Mononuclear cell (primary cell): Measurements from ENCODE around the gene CDC42BPG. TPM values are rescaled to one million over a fixed set of nuclear protein-coding genes. Genes with fewer than 3 reads are reported as not detected.
"Not testable (repeated sequence)": the region's sequence is repeated elsewhere in the genome, so short reads cannot be mapped to it uniquely, and the experiment has no call there.

Experiments used
- H3K27me3 ChIP-seq: 2 replicates; pipeline ENCODE4 v1.6.0; 2011; ENCODE audit warnings: low read length, control low read depth; ENCODE audit not compliant: insufficient read depth
- H3K4me1 ChIP-seq: 2 replicates; pipeline ENCODE4 v1.5.1; 2011; ENCODE audit warnings: mild to moderate bottlenecking, low read length, control low read depth; ENCODE audit not compliant: insufficient read depth
- H3K4me3 ChIP-seq: 2 replicates; pipeline ENCODE4 v1.5.1; 2011; ENCODE audit warnings: mild to moderate bottlenecking, low read length, moderate library complexity
- H3K9me3 ChIP-seq: 2 replicates; pipeline ENCODE4 v1.5.1; 2011; ENCODE audit warnings: low read depth, mild to moderate bottlenecking, control low read depth, low read length
- total RNA-seq: library from RNA; depleted of rRNA; stranded (reverse); fragments of >200 nt; gene quantifications from one replicate; pipeline ENCODE4 v1.2.3, GENCODE V29; 2012

Gene CDC42BPG
- total RNA-seq, 1 donor = 1.7 TPM

DNA sequence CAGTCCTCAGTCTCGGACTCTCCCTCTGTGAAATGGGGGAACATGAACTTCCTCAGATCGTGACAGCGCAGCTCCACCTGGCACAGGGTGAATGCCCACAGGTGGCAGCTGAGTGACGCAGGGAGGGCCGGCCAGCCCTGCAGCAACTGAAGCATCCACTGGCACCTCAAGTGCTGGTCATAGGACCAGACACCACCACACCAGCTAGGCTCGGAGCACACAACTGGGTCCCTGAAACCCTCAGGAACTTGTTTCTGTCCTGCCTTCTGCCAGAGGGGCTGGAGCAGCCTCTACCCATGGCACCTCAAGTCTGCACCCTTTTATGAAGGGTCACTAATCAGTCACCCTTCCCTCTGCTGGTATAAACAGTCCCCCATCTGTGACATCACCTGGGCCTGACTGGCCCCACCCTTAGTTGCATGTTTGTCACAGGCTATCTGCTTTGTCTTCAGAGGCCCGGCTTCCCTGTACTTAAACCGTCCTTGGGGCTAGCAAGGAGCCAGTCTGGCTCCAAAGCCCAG is 7.4 kb upstream of the CDC42BPG start:
- H3K4me3 ChIP-seq = no peak overlapping the region
- no peaks in the 10 kb centered on the region for H3K27me3 ChIP-seq
- no peaks in the 10 kb centered on the region for H3K9me3 ChIP-seq
- H3K4me1 ChIP-seq = peaks cover 100% of the 10 kb centered on the region

- H3K27me3 ChIP-seq = no peaks in the 10 kb centered on the region
- no peak overlapping the region for H3K4me3 ChIP-seq
- H3K4me1 ChIP-seq = peaks cover 94% of the 10 kb centered on the region
- H3K9me3 ChIP-seq = no peaks in the 10 kb centered on the region
Measured at GRCh38 chr11:64850979-64851567, 6.6 kb upstream of the CDC42BPG start.

DNA sequence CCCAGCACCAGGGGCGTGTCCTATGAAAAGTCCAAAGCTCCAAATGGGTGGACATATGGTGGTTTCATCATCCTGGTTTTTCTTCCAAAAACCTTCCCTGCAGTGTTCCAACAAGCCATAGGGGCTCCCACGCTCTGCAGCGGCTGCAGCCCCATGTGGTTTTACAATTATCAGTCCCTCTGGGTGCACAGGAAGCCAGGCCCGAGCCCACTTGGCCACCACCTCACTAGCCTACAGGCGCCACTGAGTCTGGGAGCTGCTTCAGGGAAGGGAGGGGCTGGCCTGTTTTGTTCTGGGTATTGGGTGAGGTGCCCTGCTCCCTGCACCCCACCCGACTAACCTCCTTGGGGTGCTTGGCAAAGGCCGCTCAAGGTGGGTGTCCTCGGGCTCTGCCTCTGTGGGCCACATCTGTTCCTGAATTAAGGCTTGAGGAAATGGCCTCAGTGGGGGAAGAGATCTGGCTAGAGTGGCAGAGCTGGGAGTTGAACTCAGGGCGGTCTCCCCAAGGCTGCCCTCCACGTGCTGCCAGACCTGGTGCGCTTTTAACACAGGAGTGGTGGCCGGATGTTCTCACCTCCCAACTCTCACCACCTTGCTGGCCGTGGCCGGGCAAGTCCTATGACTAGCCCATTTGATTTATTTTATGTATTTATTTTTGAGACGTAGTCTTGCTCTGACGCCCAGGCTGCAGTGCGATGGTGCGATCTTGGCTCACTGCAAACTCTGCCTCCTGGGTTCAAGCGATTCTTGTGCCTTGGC is 5.3 kb upstream of the CDC42BPG start:
- H3K4me1 ChIP-seq = peaks cover 87% of the 10 kb centered on the region
- no peak overlapping the region for H3K4me3 ChIP-seq
- no peaks in the 10 kb centered on the region for H3K27me3 ChIP-seq
- H3K9me3 ChIP-seq = no peaks in the 10 kb centered on the region

DNA sequence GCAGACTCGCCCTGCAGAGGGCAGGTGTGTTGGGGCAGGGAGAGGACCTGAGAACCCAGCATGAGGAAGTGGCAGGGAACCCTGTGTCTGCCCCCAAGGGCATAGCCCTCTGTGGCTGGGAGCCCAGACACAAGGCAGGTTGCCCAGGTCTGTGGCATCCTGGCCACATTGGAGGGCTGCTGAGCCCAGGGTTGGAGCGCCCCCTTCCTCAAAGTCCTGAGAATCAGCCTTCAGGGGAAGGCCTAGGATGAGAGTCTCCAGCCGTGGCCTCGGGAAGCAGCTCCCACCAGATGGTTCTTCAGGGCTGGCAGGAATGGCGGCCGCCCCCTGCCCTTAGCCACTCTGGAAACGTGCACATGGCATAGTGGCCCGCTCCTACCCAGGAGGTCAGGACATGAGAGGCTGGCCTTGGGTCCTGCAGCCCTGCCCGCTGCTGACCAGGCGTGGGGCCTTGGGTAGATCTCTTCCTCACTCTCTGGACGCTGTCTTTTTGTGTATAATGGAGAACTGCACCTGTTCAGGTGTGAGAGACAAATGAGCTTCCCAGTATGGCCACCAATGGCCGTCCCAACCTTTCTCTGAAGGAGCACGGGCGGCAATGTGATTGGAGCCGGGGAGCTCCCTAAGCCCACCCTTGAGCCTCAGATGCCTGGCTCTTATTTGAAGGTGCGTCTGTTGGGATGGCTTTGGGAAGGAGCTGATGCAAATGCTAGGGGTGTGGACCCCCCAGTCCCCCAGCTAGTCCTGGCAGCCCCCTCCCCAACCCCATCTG is 4.6 kb upstream of the CDC42BPG start:
- Histone ChIP-seq H3K4me1 (peaks cover 84% of the 10 kb centered on the region), H3K4me3 (no peak overlapping the region), H3K9me3 (no peaks in the 10 kb centered on the region), H3K27me3 (no peaks in the 10 kb centered on the region)

GRCh38 chr11:64848214-64848825 is 3.9 kb upstream of the CDC42BPG start:
- Histone ChIP-seq H3K4me3 (no peak overlapping the region), H3K9me3 (no peaks in the 10 kb centered on the region), H3K27me3 (no peaks in the 10 kb centered on the region), H3K4me1 (peaks cover 82% of the 10 kb centered on the region)

- Histone ChIP-seq H3K4me1 (peaks cover 70% of the 10 kb centered on the region), H3K9me3 (no peaks in the 10 kb centered on the region), H3K4me3 (no peak overlapping the region), H3K27me3 (no peaks in the 10 kb centered on the region)
Measured at GRCh38 chr11:64846998-64847666, 2.7 kb upstream of the CDC42BPG start.

DNA sequence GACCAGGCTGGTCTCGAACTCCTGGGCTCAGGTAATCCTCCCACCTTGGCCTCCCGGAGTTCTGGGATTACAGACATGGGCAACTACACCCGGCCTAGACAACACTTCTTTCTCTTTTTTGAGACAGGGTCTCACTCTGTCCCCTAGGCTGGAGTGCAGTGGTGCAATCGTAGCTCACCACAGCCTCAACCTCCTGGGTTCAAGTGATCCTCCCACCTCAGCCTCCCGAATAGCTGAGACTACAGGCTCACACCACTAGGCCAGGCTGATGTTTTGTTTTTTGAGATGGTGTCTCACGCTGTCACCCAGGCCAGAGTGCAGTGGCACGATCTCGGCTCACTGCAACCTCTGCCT is 1.3 kb upstream of the CDC42BPG start:
- not testable (repeated sequence) for H3K27me3 ChIP-seq, H3K9me3 ChIP-seq, H3K4me3 ChIP-seq
- peaks cover 56% of the 10 kb centered on the region for H3K4me1 ChIP-seq

DNA sequence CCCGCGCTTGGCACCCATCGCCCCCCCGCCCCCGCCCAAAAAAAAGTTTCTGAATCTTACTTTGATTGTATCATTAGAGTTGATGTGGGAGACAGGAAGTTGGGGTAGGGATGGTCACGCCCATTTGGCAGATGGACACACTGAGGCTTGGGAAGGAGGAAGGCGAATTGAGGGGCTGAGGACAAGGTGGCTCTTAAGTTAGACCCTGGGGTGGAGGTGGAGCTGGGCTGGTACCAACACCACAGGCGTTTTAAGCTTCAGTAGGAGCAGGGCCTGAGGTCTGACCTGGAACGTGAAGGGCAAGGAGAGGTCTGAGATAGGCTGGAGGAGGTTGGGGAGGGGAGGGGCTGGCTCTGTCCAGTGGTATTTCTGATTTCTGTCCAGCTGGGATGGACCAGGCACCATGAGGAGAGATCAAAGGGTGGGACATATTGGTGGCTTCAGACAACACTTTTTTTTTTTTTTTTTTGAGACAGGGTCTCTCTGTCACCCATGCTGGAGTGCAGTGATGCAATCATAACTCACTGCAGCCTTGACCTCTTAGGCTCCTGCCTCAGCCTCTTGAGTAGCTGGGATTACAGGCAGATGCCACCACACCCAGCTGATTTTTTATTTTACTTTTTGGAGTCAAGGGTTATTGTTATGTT is 799 bp upstream of the CDC42BPG start:
- H3K4me3 ChIP-seq = peak overlapping the region; percentile 28
- H3K4me1 ChIP-seq = peaks cover 51% of the 10 kb centered on the region
- no peaks in the 10 kb centered on the region for H3K27me3 ChIP-seq
- no peaks in the 10 kb centered on the region for H3K9me3 ChIP-seq

DNA sequence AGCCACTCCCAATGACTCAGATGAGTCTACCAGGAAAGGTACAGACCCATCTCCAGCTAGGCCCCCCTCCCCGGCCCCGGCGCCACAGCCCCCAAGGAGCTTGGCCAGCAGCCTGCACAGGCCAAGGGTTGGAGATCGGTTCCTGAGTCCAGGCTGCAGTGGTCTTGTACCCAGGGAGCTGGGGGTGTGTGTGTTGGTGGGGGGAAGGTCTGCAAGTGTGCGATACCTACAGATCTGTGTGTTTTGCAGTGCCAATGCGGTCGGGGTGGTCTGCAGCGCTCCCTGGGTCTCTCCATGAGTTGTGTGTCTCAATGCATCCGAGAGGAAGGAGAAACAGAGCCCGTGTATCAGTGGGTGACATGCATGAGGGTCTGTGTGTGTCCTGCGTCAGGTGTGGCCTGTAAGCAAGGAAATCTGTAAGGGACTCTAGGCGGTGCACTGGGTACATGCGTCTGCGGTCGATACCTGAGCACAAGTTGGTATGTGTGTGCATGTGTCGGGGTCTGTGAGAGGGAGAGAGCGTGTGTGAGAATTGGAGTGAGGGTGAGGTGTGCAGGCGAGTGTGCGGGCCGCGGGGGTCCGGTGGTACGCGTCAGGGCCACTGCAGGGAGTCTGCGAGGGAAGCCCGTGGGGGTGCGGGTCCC is 645 bp downstream of the CDC42BPG start:
- H3K27me3 ChIP-seq = no peaks in the 10 kb centered on the region
- H3K4me3 ChIP-seq = peak overlapping the region; percentile 32
- H3K4me1 ChIP-seq = peaks cover 37% of the 10 kb centered on the region
- H3K9me3 ChIP-seq = no peaks in the 10 kb centered on the region

DNA sequence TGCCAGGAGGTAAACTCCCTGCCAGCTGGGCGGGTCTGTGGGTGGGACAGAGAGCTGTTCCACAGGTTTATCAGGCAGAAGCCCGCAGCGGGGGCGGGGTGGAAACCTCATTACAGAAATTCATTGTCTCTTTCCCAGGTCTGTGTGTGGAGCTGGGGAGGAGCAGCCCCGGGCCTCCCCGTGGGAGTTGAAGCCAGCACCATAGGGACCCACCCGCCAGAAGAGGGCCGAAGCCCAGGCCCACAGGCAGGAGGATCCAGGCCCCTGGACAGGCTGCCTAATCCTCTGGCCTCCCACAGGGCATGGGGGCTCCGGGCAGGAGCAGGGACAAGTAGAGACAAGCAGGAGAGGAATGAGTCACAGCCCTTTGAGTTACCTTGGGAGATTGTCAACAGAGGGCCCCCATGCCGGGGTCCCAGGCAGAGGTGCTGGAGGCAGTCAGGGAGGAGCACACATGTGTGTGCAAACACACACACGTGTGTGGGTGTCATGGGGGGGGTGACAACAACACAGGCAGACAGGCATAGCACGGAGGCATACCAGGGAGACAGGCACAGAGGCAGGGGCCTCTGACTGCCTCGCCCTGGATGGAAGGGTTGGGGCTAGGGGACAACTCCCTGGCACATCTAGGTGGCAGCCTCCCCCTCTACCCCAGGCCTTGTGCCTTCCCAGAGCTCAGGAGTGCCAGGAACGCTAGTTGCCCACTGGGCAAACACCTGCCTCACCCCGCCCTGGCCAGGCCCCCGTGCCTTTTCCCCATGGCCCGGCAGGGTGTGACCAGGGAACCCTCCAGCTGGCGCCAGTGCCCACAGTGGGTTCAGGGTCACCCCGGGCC is 1.4 kb downstream of the CDC42BPG start:
- H3K27me3 ChIP-seq = no peaks in the 10 kb centered on the region
- peaks cover 30% of the 10 kb centered on the region for H3K4me1 ChIP-seq
- no peak overlapping the region for H3K4me3 ChIP-seq
- no peaks in the 10 kb centered on the region for H3K9me3 ChIP-seq

DNA sequence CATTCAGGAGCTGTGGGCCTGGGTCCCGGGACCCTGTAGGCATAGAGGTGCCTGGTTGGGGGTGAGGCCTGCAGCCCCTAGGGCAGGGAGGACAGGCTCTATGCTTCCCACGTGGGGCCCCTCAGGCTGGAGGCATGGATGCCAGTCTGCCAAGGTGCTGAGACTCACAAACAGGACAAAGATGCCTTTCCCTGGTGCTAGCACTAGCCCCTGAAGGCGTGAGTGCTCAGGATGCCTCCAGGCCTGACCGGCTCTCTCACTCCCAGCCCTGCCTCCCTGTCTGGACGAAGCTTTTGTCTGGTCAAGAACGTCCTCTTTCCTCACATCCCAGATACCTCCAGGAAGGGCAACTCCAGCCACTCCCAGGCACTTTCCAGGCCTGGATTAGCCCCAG is 2.1 kb downstream of the CDC42BPG start:
- no peaks in the 10 kb centered on the region for H3K27me3 ChIP-seq
- no peak overlapping the region for H3K4me3 ChIP-seq
- no peaks in the 10 kb centered on the region for H3K9me3 ChIP-seq
- H3K4me1 ChIP-seq = peaks cover 23% of the 10 kb centered on the region

GRCh38 chr11:64841592-64842365 is 2.7 kb downstream of the CDC42BPG start:
- Histone ChIP-seq H3K4me1 (peaks cover 17% of the 10 kb centered on the region), H3K27me3 (no peaks in the 10 kb centered on the region), H3K9me3 (no peaks in the 10 kb centered on the region), H3K4me3 (no peak overlapping the region)
